Measurements from ENCODE around the gene FAH. TPM values are rescaled to one million over a fixed set of nuclear protein-coding genes. Genes with fewer than 3 reads are reported as not detected.

FAH gene
- total and polyA plus RNA-seq, 2 experiments from 2014 or later: 16.3 to 20.3 TPM

GRCh38 chr15:80175436-80175835, 22.6 kb downstream of the FAH start:
- H3K4me3 Mint-ChIP-seq: no peak overlapping the region
- TF ChIP-seq CTCF (conservative IDR thresholded peaks at IDR 0.05; ENCODE audit: low read depth in 2 of 2): no peak
- TF ChIP-seq ZNF462 (CRISPR knock-in tag; IDR thresholded peaks at IDR 0.05): no peak
- TF ChIP-seq EZH2phosphoT487 (IDR thresholded peaks at IDR 0.05; ENCODE audit: unreplicated experiment): no peak
- no peak for TF ChIP-seq STAT1 (IDR thresholded peaks at IDR 0.05; ENCODE audit: unreplicated experiment)
- TF ChIP-seq ZNF114 (CRISPR knock-in tag; IDR thresholded peaks at IDR 0.05): no peak
- TF ChIP-seq POLR2AphosphoS5 (IDR thresholded peaks at IDR 0.05; ENCODE audit: low read depth): no peak
- TF ChIP-seq JUNB (IDR thresholded peaks at IDR 0.05; ENCODE audit: unreplicated experiment): no peak
- TF ChIP-seq NANOG (IDR thresholded peaks at IDR 0.05; ENCODE audit: borderline replicate concordance): no peak
- TF ChIP-seq EZH2 (IDR thresholded peaks at IDR 0.05; ENCODE audit: low read depth, unreplicated experiment): no peak
- TF ChIP-seq REST (IDR thresholded peaks at IDR 0.05; ENCODE audit: unreplicated experiment): no peak
- TF ChIP-seq CREB1 (CRISPR knock-in tag; IDR thresholded peaks at IDR 0.05; ENCODE audit: low read depth): no peak
- no peak for TF ChIP-seq ETS1 (IDR thresholded peaks at IDR 0.05)
- TF ChIP-seq ZNF331 (CRISPR knock-in tag; IDR thresholded peaks at IDR 0.05; ENCODE audit: low read depth): no peak
- no peaks in the 10 kb centered on the region for H3K27me3 ChIP-seq (ENCODE audit: insufficient read depth)
- no peaks in the 10 kb centered on the region for H3F3A ChIP-seq (replicated peaks; ENCODE audit: low read depth)
- no peak overlapping the region for H3K27ac Mint-ChIP-seq
- no peak overlapping the region for H3K27ac ChIP-seq (ENCODE audit: low read depth)
- no peaks in the 10 kb centered on the region for H3K36me3 ChIP-seq (ENCODE audit: insufficient read depth)
- peaks cover 2% of the 10 kb centered on the region; the same call in 1 of the 3 replicates for H3K9me3 Mint-ChIP-seq
- H3K79me2 ChIP-seq (replicated peaks; ENCODE audit: insufficient read depth): no peaks in the 10 kb centered on the region
- ATAC-seq (no peak), DNase-seq (ENCODE audit: low spot score) (no peak)
- H3K9me2 ChIP-seq (ENCODE audit: insufficient read depth): no peaks in the 10 kb centered on the region
- no peak overlapping the region for H3K4me2 ChIP-seq
- no peaks in the 10 kb centered on the region for H3K4me1 ChIP-seq (ENCODE audit: insufficient read depth)
- H3K36me3 Mint-ChIP-seq (ENCODE audit: low read depth): peaks cover 32% of the 10 kb centered on the region
- no peak overlapping the region for H2AFZ ChIP-seq
- peaks cover 3% of the 10 kb centered on the region for H3K27me3 Mint-ChIP-seq (ENCODE audit: insufficient read depth, low read depth, poor library complexity)
- H3K4me1 Mint-ChIP-seq: no peaks in the 10 kb centered on the region; the same call in 2 of the 3 replicates
- H4K20me1 ChIP-seq (replicated peaks; ENCODE audit: insufficient read depth): no peaks in the 10 kb centered on the region; the same call in 1 of the 2 replicates
- H3K4me3 ChIP-seq: no peak overlapping the region
